HEK293T (cell line): ENCODE results near the gene CAAP1.
"Not testable (repeated sequence)": the region's sequence is repeated elsewhere in the genome, so short reads cannot be mapped to it uniquely, and the experiment has no call there.

Experiments used
- CTCF ChIA-PET: fragments of 350-600 bp; formaldehyde crosslinking; extraction: SDS; loops from one replicate; lab custom pipeline; 2021; ENCODE audit warnings: antibody characterized with exemption, inconsistent platforms; lab: Yijun Ruan, JAX
- POLR2A ChIA-PET: fragments of 350-600 bp; formaldehyde crosslinking; extraction: SDS; loops from one replicate; lab custom pipeline; 2020; ENCODE audit warnings: antibody characterized with exemption, inconsistent platforms; lab: Yijun Ruan, JAX
- DNase-seq: peaks from one replicate; pipeline ENCODE4 v3.0.0; 2012; ENCODE audit warnings: mixed read lengths; ENCODE audit errors: extremely low spot score
- ARNT ChIP-seq: fragments of 450-650 bp; IDR thresholded peaks from 2 replicates; pipeline ENCODE4 v1.6.1; 2017; ENCODE audit warnings: mild to moderate bottlenecking
- BHLHE40 ChIP-seq: fragments of 450-650 bp; IDR thresholded peaks from 2 replicates; pipeline ENCODE4 v1.6.1; 2016; ENCODE audit warnings: mild to moderate bottlenecking, moderate library complexity, borderline replicate concordance
- CTBP1 ChIP-seq: fragments of 450-650 bp; IDR thresholded peaks from 2 replicates; pipeline ENCODE4 v1.6.1; 2016; ENCODE audit warnings: borderline replicate concordance
- ELF4 ChIP-seq: fragments of 450-650 bp; IDR thresholded peaks from 2 replicates; pipeline ENCODE4 v1.6.1; 2017; ENCODE audit warnings: antibody characterized with exemption
- FOXA1 ChIP-seq: fragments of 450-650 bp; IDR thresholded peaks from 2 replicates; pipeline ENCODE4 v1.6.1; 2016; ENCODE audit warnings: mild to moderate bottlenecking
- FOXK2 ChIP-seq: fragments of 450-650 bp; IDR thresholded peaks from 2 replicates; pipeline ENCODE4 v1.6.1; 2016; ENCODE audit warnings: mild to moderate bottlenecking
- FOXM1 ChIP-seq: fragments of 450-650 bp; IDR thresholded peaks from 2 replicates; pipeline ENCODE4 v1.6.1; 2017; ENCODE audit warnings: mild to moderate bottlenecking, borderline replicate concordance
- HDGF ChIP-seq: fragments of 450-650 bp; IDR thresholded peaks from 2 replicates; pipeline ENCODE4 v1.6.1; 2017; ENCODE audit warnings: antibody characterized with exemption, borderline replicate concordance
- L3MBTL2 ChIP-seq: fragments of 450-650 bp; conservative IDR thresholded peaks from 2 replicates; pipeline ENCODE4 v1.6.1; 2016; ENCODE audit warnings: mild to moderate bottlenecking
- LEF1 ChIP-seq: fragments of 450-650 bp; IDR thresholded peaks from 2 replicates; pipeline ENCODE4 v1.6.1; 2017; ENCODE audit warnings: mild to moderate bottlenecking, borderline replicate concordance
- NFRKB ChIP-seq: fragments of 450-650 bp; IDR thresholded peaks from 2 replicates; pipeline ENCODE4 v1.6.1; 2016; ENCODE audit warnings: mild to moderate bottlenecking, moderate library complexity
- SP1 ChIP-seq: fragments of 450-650 bp; IDR thresholded peaks from 2 replicates; pipeline ENCODE4 v1.6.1; 2017
- SUZ12 ChIP-seq: fragments of 450-650 bp; IDR thresholded peaks from 2 replicates; pipeline ENCODE4 v1.6.1; 2016; ENCODE audit warnings: mild to moderate bottlenecking
- TARDBP ChIP-seq: fragments of 450-650 bp; IDR thresholded peaks from 2 replicates; pipeline ENCODE4 v1.6.1; 2016
- ZNF384 ChIP-seq: fragments of 450-650 bp; IDR thresholded peaks from 2 replicates; pipeline ENCODE4 v1.6.1; 2016
- TF ChIP-seq, protein P1 (sequence below): fragments of 450-650 bp; IDR thresholded peaks from 2 replicates; pipeline ENCODE4 v1.6.1; 2016

CAAP1 gene

GRCh38 chr9:26856413-26857032 lies 36.1 kb downstream of the CAAP1 start:
- ChIA-PET POLR2A (no interaction called here), CTCF (no interaction called here)
- peak; percentile 56 for DNase-seq
- TF ChIP-seq, protein P1, sequence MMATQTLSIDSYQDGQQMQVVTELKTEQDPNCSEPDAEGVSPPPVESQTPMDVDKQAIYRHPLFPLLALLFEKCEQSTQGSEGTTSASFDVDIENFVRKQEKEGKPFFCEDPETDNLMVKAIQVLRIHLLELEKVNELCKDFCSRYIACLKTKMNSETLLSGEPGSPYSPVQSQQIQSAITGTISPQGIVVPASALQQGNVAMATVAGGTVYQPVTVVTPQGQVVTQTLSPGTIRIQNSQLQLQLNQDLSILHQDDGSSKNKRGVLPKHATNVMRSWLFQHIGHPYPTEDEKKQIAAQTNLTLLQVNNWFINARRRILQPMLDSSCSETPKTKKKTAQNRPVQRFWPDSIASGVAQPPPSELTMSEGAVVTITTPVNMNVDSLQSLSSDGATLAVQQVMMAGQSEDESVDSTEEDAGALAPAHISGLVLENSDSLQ, result no peak
- TF ChIP-seq FOXA1, result no peak
- no peak for TF ChIP-seq TARDBP
- TF ChIP-seq FOXM1, result no peak
- TF ChIP-seq CTBP1, result no peak
- TF ChIP-seq NFRKB, result no peak
- TF ChIP-seq ELF4, result no peak
- no peak for TF ChIP-seq BHLHE40
- no peak for TF ChIP-seq LEF1
- no peak for TF ChIP-seq SUZ12
- TF ChIP-seq ZNF384, result no peak
- no peak for TF ChIP-seq FOXK2
- TF ChIP-seq ARNT, result no peak
- TF ChIP-seq HDGF, result no peak

DNA sequence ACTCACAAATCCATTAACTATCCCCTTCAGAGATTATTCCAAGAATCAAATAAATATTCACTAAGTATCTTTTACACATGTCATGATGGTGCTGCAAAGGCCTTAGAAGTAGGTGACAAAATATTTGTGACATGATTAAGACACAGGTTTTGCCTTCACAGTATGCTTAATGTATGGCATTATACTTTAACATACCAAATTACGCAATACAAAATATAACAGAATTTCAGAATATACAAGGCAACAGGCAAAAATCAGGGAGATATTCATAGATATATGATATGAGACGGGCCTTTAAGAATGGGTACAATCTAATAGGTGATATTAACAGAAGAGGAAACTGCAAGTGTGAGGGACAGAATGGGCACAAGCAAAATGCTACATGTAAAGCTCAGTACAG lies 41.6 kb downstream of the CAAP1 start:
- TF ChIP-seq FOXA1, result no peak
- no peak for TF ChIP-seq ZNF384
- TF ChIP-seq, protein P1, result no peak
- no peak for TF ChIP-seq FOXK2
- TF ChIP-seq CTBP1, result no peak
- no peak for TF ChIP-seq L3MBTL2
- TF ChIP-seq ELF4, result no peak
- TF ChIP-seq NFRKB, result no peak
- no peak for TF ChIP-seq BHLHE40
- no peak for TF ChIP-seq ARNT
- no peak for TF ChIP-seq SUZ12
- TF ChIP-seq TARDBP, result no peak
- no peak for TF ChIP-seq LEF1
- no peak for TF ChIP-seq HDGF
- no peak for TF ChIP-seq SP1
- no peak for TF ChIP-seq FOXM1
- CTCF ChIA-PET, result no interaction called here
- POLR2A ChIA-PET, result no interaction called here
- DNase-seq, result no peak

DNA sequence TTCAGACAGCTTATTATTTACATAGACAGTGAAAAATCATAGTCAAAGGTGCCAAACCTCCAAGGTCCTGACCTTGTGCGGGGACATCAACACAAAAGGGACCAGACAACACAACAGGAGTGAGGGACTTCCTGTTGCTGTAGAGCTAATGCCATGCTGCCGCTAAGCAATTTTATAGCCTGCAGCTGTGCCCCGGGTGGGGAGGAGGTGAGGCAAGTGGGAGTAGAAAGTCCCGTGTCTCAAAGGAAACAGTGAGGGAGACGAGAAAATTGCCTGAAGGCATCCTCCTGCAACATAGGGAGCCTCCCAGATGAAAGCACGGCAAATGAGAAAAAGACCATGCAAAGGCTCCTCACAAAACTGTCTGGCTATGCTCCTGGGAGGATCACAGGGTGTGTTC lies 58.8 kb downstream of the CAAP1 start:
- peak; percentile 9 for DNase-seq
- CTCF ChIA-PET, result no interaction called here
- POLR2A ChIA-PET, result no interaction called here
- TF ChIP-seq ELF4, result no peak
- no peak for TF ChIP-seq LEF1
- no peak for TF ChIP-seq ARNT
- TF ChIP-seq TARDBP, result no peak
- no peak for TF ChIP-seq NFRKB
- no peak for TF ChIP-seq ZNF384
- no peak for TF ChIP-seq FOXK2
- TF ChIP-seq SUZ12, result no peak
- TF ChIP-seq CTBP1, result no peak
- no peak for TF ChIP-seq SP1
- no peak for TF ChIP-seq FOXA1
- TF ChIP-seq L3MBTL2, result no peak
- TF ChIP-seq, protein P1, result no peak
- TF ChIP-seq BHLHE40, result no peak
- no peak for TF ChIP-seq FOXM1
- no peak for TF ChIP-seq HDGF

- CTCF ChIA-PET, DNase-seq, POLR2A ChIA-PET: not testable (repeated sequence)
Observed at GRCh38 chr9:26828391-26828955, 64.1 kb downstream of the CAAP1 start.

GRCh38 chr9:26814799-26815198 lies 77.8 kb downstream of the CAAP1 start:
- CTCF ChIA-PET, result no interaction called here
- POLR2A ChIA-PET, result no interaction called here
- TF ChIP-seq ELF4 (no peak), ZNF384 (no peak), CTBP1 (no peak), LEF1 (no peak), FOXA1 (no peak), ARNT (no peak), L3MBTL2 (no peak), SP1 (no peak)
- no peak for DNase-seq

- POLR2A ChIA-PET, result no interaction called here
- no peak for DNase-seq
- CTCF ChIA-PET, result no interaction called here
Observed at GRCh38 chr9:26813247-26813646, 79.4 kb downstream of the CAAP1 start.

More at GRCh38 chr9:26813247-26813646, 79.4 kb downstream of the CAAP1 start:
- TF ChIP-seq TARDBP (no peak), HDGF (no peak), NFRKB (no peak), CTBP1 (no peak), LEF1 (no peak), BHLHE40 (no peak), FOXM1 (no peak)
- TF ChIP-seq, protein P1, result no peak
